Ovary (tissue), 9 donors: ENCODE results near the gene EID2. TPM values are rescaled to one million over a fixed set of nuclear protein-coding genes. Genes with fewer than 3 reads are reported as not detected.

Experiments
- DNase-seq, 5 donors: peaks; one replicate each; pipeline ENCODE4 v3.0.0-alpha.2; 2019 to 2020
- H3K27ac ChIP-seq, 2 donors: fragments of 200-600 bp; one replicate each; pipeline versions ENCODE4 v1.5.1 to v1.8.0; 2019 to 2022
- H3K27me3 ChIP-seq: fragments of 200-600 bp; one replicate; pipeline ENCODE4 v1.8.0; 2022
- H3K36me3 ChIP-seq: fragments of 200-600 bp; sonication (generic); one replicate; pipeline ENCODE4 v1.5.1; 2019
- H3K4me1 ChIP-seq: one replicate; pipeline ENCODE4 v1.8.1; 2013; ENCODE audit warnings: mild to moderate bottlenecking, moderate library complexity; ENCODE audit not compliant: insufficient read depth
- H3K4me3 ChIP-seq: fragments of 200-600 bp; sonication (generic); one replicate; pipeline ENCODE4 v1.5.1; 2017
- H3K9me3 ChIP-seq, 2 donors: fragments of 200-600 bp in 1 of 2; sonication (generic) in 1 of 2; one replicate each; pipeline versions ENCODE4 v1.5.1 to v1.8.1; 2013 to 2019; ENCODE audit warnings: mild to moderate bottlenecking in 1 of 2, moderate library complexity in 1 of 2
- CTCF ChIP-seq, 3 donors: fragments of 450-650 bp in 2 of 3; fragments of 200-600 bp in 1 of 3; IDR thresholded peaks; one replicate each; pipeline versions ENCODE4 v1.5.1 to v1.8.0; 2016 to 2022; ENCODE audit warnings: antibody characterized with exemption in 3 of 3, mild to moderate bottlenecking in 1 of 3
- EP300 ChIP-seq: sonication (generic); formaldehyde crosslinking; IDR thresholded peaks from one replicate; pipeline ENCODE4 v1.6.1; 2017; ENCODE audit warnings: antibody characterized with exemption
- POLR2A ChIP-seq: fragments of 450-650 bp; IDR thresholded peaks from one replicate; pipeline ENCODE4 v1.6.1; 2017; ENCODE audit warnings: antibody characterized with exemption, mild to moderate bottlenecking, moderate library complexity
- WGBS, 3 donors: extraction: QIAGEN DNeasy Blood & Tissue Kit in 1 of 3; methylation state at CpG; one replicate each; pipeline versions ENCODE4 v1.1.5 to v1.1.7; 2013 to 2017; 5-methylcytosine and 5-hydroxymethylcytosine counted together
- intact Hi-C, 4 donors: fragments of 100-400 bp; cut with DNase I; formaldehyde crosslinking; loops; one replicate each; pipeline versions ENCODE4 v1.11.0 to v1.15.1; 2022 to 2023
- polyA plus RNA-seq, 2 donors: library from polyadenylated mRNA; stranded (reverse); fragments of 200-250 nt in 1 of 2; fragments of 350-450 nt in 1 of 2; fragmentation: Illumina TruSeq in 1 of 2; extraction: RNeasy Lipid Tissue Mini Kit (QIAGEN cat#74804) in 1 of 2; gene quantifications; one replicate each; pipeline ENCODE4 v1.2.3, GENCODE V29; 2013 to 2014
- small RNA-seq: library from RNA; depleted of rRNA; stranded (forward); fragments of <200 nt; gene quantifications from one replicate; pipeline ENCODE3, GENCODE V24; 2016
- total RNA-seq, 7 donors: library from RNA; depleted of rRNA in 2 of 7; stranded (reverse); fragments of >200 nt in 2 of 7; fragmentation: NEBNext Ultra II Directional in 3 of 7; extraction: Animal tissue kit (Norgen Biotek cat#: 25700) in 3 of 7; gene quantifications; one replicate each; pipeline versions ENCODE4 v1.1.0 to v1.2.4, GENCODE V29; 2016 to 2023
- donor health status: DM: no; HTN: no; CAD: no; lungs with moderate emphysema.
- donor health status: DM: no; HTN: no; CAD: no.
- donor health status: Bipolar disorder and iron deficiency.
- donor health status: DM: yes; HTN: yes; CAD: no.
- donor health status: DM: no; HTN: no; CAD: no.
- donor health status: DM: yes; HTN: yes; CAD: no.

EID2 gene
- total and polyA plus RNA-seq, 9 donors = 6.9 to 17.0 (median 13.1) TPM

GRCh38 chr19:39494661-39495060 lies 45.3 kb downstream of the EID2 start:
- H3K27ac ChIP-seq = no peak overlapping the region
- TF ChIP-seq EP300 (no peak), CTCF (IDR thresholded peaks at IDR 0.05) (no peak), POLR2A (no peak)
- intact Hi-C loops = no loop called here

GRCh38 chr19:39492788-39493187 lies 47.2 kb downstream of the EID2 start:
- H3K36me3 ChIP-seq = no peaks in the 10 kb centered on the region
- no peak for TF ChIP-seq POLR2A
- no peak for TF ChIP-seq EP300
- TF ChIP-seq CTCF (IDR thresholded peaks at IDR 0.05) = no peak
- H3K27me3 ChIP-seq = peaks cover 3% of the 10 kb centered on the region
- no peak overlapping the region for H3K4me3 ChIP-seq
- H3K27ac ChIP-seq = no peak overlapping the region
- DNase-seq = no peak
- 53 to 65% (median 62%) methylated on average over 3 of the region's 3 CpGs for WGBS, 3 donors
- intact Hi-C loops = no loop called here
- H3K9me3 ChIP-seq = no peaks in the 10 kb centered on the region
- H3K4me1 ChIP-seq = no peaks in the 10 kb centered on the region

More at GRCh38 chr19:39494661-39495060, 45.3 kb downstream of the EID2 start:
- Histone ChIP-seq H3K27me3 (peaks cover 4% of the 10 kb centered on the region), H3K9me3 (no peaks in the 10 kb centered on the region), H3K4me1 (no peaks in the 10 kb centered on the region), H3K36me3 (no peaks in the 10 kb centered on the region), H3K4me3 (no peak overlapping the region)
- DNase-seq = no peak
- 74 to 79% (median 78%) methylated on average over 5 of the region's 5 CpGs for WGBS, 3 donors

GRCh38 chr19:39492225-39492624 lies 47.7 kb downstream of the EID2 start:
- intact Hi-C loops = no loop called here
- Histone ChIP-seq H3K27me3 (no peaks in the 10 kb centered on the region), H3K4me1 (no peaks in the 10 kb centered on the region), H3K36me3 (no peaks in the 10 kb centered on the region), H3K4me3 (no peak overlapping the region), H3K9me3 (no peaks in the 10 kb centered on the region), H3K27ac (no peak overlapping the region)
- DNase-seq = no peak
- TF ChIP-seq EP300 (no peak), CTCF (IDR thresholded peaks at IDR 0.05) (no peak), POLR2A (no peak)
- 88 to 93% (median 92%) methylated on average over 6 of the region's 6 CpGs for WGBS, 3 donors

- intact Hi-C loops = no loop called here
- H3K36me3 ChIP-seq = no peaks in the 10 kb centered on the region
Measured at GRCh38 chr19:39489756-39490155, 50.2 kb downstream of the EID2 start.

More at GRCh38 chr19:39489756-39490155, 50.2 kb downstream of the EID2 start:
- H3K4me3 ChIP-seq = no peak overlapping the region
- TF ChIP-seq CTCF (IDR thresholded peaks at IDR 0.05) (no peak), EP300 (no peak), POLR2A (no peak)
- H3K4me1 ChIP-seq = no peaks in the 10 kb centered on the region
- WGBS, 3 donors = 72 to 80% (median 74%) methylated on average over 10 of the region's 10 CpGs
- no peaks in the 10 kb centered on the region for H3K9me3 ChIP-seq
- no peak for DNase-seq
- no peaks in the 10 kb centered on the region for H3K27me3 ChIP-seq
- H3K27ac ChIP-seq = no peak overlapping the region

Small RNAs within 50 kb of the gene (small RNA-seq; reads per million reads assigned to genes)
- not detected for gene RPS29P24

Other genes starting within 250 kb of the EID2 start
- gene IFNL1, start 243.8 kb downstream of the EID2 start, total RNA-seq = not detected
- not detected for gene IFNL1, start 243.8 kb downstream of the EID2 start, polyA plus RNA-seq
- gene LRFN1, start 219.3 kb downstream of the EID2 start, total RNA-seq = 1 to 10 TPM in 4 of 7 donors, under 1 TPM in 3; 0.12 to 2.2 (median 1.2) TPM
- gene LRFN1, start 219.3 kb downstream of the EID2 start, polyA plus RNA-seq = 1 to 10 TPM in 1 of 2 donors, under 1 TPM in 1; 0.40 to 1.2 TPM
- 10 to 100 TPM in 3 of 7 donors, 1 to 10 TPM in 4; 5.6 to 21.9 (median 9.9) TPM for gene GMFG, start 204.1 kb downstream of the EID2 start, total RNA-seq
- 10 to 100 TPM; 20.5 to 39.7 TPM for gene GMFG, start 204.1 kb downstream of the EID2 start, polyA plus RNA-seq
- gene SAMD4B, start 197.7 kb downstream of the EID2 start, total RNA-seq = 100 to 1,000 TPM in 5 of 7 donors, 10 to 100 TPM in 2; 59.0 to 139 (median 110) TPM
- gene SAMD4B, start 197.7 kb downstream of the EID2 start, polyA plus RNA-seq = 100 to 1,000 TPM in 1 of 2 donors, 10 to 100 TPM in 1; 64.4 to 119 TPM
- 10 to 100 TPM; 31.0 to 60.2 (median 47.4) TPM for gene PAF1, start 149.1 kb downstream of the EID2 start, total RNA-seq
- 10 to 100 TPM; 52.7 to 78.1 TPM for gene PAF1, start 149.1 kb downstream of the EID2 start, polyA plus RNA-seq
- 10 to 100 TPM; 27.7 to 62.9 (median 59.9) TPM for gene MED29, start 148.8 kb downstream of the EID2 start, total RNA-seq
- 10 to 100 TPM; 43.5 to 48.8 TPM for gene MED29, start 148.8 kb downstream of the EID2 start, polyA plus RNA-seq
- gene ZFP36, start 133.3 kb downstream of the EID2 start, total RNA-seq = 100 to 1,000 TPM in 6 of 7 donors, 10 to 100 TPM in 1; 78.1 to 995 (median 152) TPM
- gene ZFP36, start 133.3 kb downstream of the EID2 start, polyA plus RNA-seq = 100 to 1,000 TPM; 204 to 320 TPM
- gene PLEKHG2, start 127.5 kb downstream of the EID2 start, total RNA-seq = 10 to 100 TPM in 6 of 7 donors, 1 to 10 TPM in 1; 8.6 to 68.0 (median 33.9) TPM
- gene PLEKHG2, start 127.5 kb downstream of the EID2 start, polyA plus RNA-seq = 10 to 100 TPM; 12.9 to 23.0 TPM
- 1,000 to 10,000 TPM; 3,321 to 5,287 (median 4,531) TPM for gene RPS16, start 104.2 kb downstream of the EID2 start, total RNA-seq
- 1,000 to 10,000 TPM; 2,348 to 7,403 TPM for gene RPS16, start 104.2 kb downstream of the EID2 start, polyA plus RNA-seq
- 100 to 1,000 TPM in 4 of 7 donors, 10 to 100 TPM in 3; 51.4 to 127 (median 101) TPM for gene SUPT5H, start 94.6 kb downstream of the EID2 start, total RNA-seq
- 100 to 1,000 TPM in 1 of 2 donors, 10 to 100 TPM in 1; 98.8 to 163 TPM for gene SUPT5H, start 94.6 kb downstream of the EID2 start, polyA plus RNA-seq
- gene TIMM50, start 59.3 kb downstream of the EID2 start, total RNA-seq = 10 to 100 TPM; 31.5 to 59.9 (median 51.4) TPM
- 10 to 100 TPM; 41.2 to 48.3 TPM for gene TIMM50, start 59.3 kb downstream of the EID2 start, polyA plus RNA-seq
- gene DLL3, start 41.2 kb downstream of the EID2 start, total RNA-seq = under 1 TPM in 3 of 7 donors, not detected in 4; 0.10 to 0.33 (median 0.24) TPM
- gene DLL3, start 41.2 kb downstream of the EID2 start, polyA plus RNA-seq = under 1 TPM; 0.10 to 0.22 TPM
- under 1 TPM in 1 of 7 donors, not detected in 6; 0.27 TPM for gene SELENOV, start 25.0 kb downstream of the EID2 start, total RNA-seq
- under 1 TPM in 1 of 2 donors, not detected in 1; 0.39 TPM for gene SELENOV, start 25.0 kb downstream of the EID2 start, polyA plus RNA-seq
- gene EID2B, start 7.3 kb downstream of the EID2 start, total RNA-seq = 1 to 10 TPM; 3.1 to 7.0 (median 6.2) TPM
- gene EID2B, start 7.3 kb downstream of the EID2 start, polyA plus RNA-seq = 1 to 10 TPM; 2.3 to 7.5 TPM
- gene LGALS13, start 62.4 kb upstream of the EID2 start, total RNA-seq = not detected
- gene LGALS13, start 62.4 kb upstream of the EID2 start, polyA plus RNA-seq = not detected
- gene LGALS16, start 115.8 kb upstream of the EID2 start, total RNA-seq = not detected
- gene LGALS16, start 115.8 kb upstream of the EID2 start, polyA plus RNA-seq = not detected
- not detected for gene LGALS14, start 164.3 kb upstream of the EID2 start, total RNA-seq
- gene LGALS14, start 164.3 kb upstream of the EID2 start, polyA plus RNA-seq = not detected
- not detected for gene CLC, start 197.9 kb upstream of the EID2 start, total RNA-seq
- not detected for gene CLC, start 197.9 kb upstream of the EID2 start, polyA plus RNA-seq
- gene LEUTX, start 238.7 kb upstream of the EID2 start, total RNA-seq = not detected
- gene LEUTX, start 238.7 kb upstream of the EID2 start, polyA plus RNA-seq = not detected